Activated CD8-positive, alpha-beta memory T cell treated with anti-CD3 and anti-CD28 coated beads, Interleukin-2, amount 10 ng/mL, durations not matched to agents 7 days and 5 days (primary cell): ENCODE data around the gene SERPIND1. TPM values are rescaled to one million over a fixed set of nuclear protein-coding genes. Genes with fewer than 3 reads are reported as not detected.
"Not testable (repeated sequence)": the region's sequence is repeated elsewhere in the genome, so short reads cannot be mapped to it uniquely, and the experiment has no call there.

Source experiments
- ATAC-seq: fragments of 150-1000 bp; cut with Tn5 transposase; one replicate; pipeline ENCODE4 v1.10.0; 2021; ENCODE audit warnings: moderate library complexity
- CTCF ChIA-PET: fragments of 350-600 bp; sonication (Branson Sonifier 250); formaldehyde crosslinking; loops from one replicate; lab custom pipeline; 2021; ENCODE audit warnings: antibody characterized with exemption; lab: Charles Lee
- DNase-seq: peaks from one replicate; pipeline ENCODE4 v3.0.0-alpha.2; 2020
- H3K27ac Mint-ChIP-seq: one replicate; pipeline ENCODE4 v1.8.0; 2021; ENCODE audit warnings: mild to moderate bottlenecking, mixed read lengths
- H3K27me3 Mint-ChIP-seq: one replicate; pipeline ENCODE4 v1.8.0; 2021; ENCODE audit warnings: mixed read lengths
- H3K36me3 Mint-ChIP-seq: one replicate; pipeline ENCODE4 v1.8.0; 2021; ENCODE audit warnings: mild to moderate bottlenecking, mixed read lengths
- H3K4me1 Mint-ChIP-seq: one replicate; pipeline ENCODE4 v1.8.0; 2021; ENCODE audit warnings: mixed read lengths
- H3K4me3 Mint-ChIP-seq: one replicate; pipeline ENCODE4 v1.8.0; 2021; ENCODE audit warnings: mild to moderate bottlenecking, moderate library complexity, mixed read lengths
- H3K9me3 Mint-ChIP-seq: one replicate; pipeline ENCODE4 v1.8.0; 2022; ENCODE audit warnings: low read depth, mixed read lengths
- total RNA-seq, 2 experiments: library from RNA; stranded (reverse); gene quantifications; one replicate each; pipeline ENCODE4 v1.2.3, GENCODE V29; 2021

The SERPIND1 gene, protein sequence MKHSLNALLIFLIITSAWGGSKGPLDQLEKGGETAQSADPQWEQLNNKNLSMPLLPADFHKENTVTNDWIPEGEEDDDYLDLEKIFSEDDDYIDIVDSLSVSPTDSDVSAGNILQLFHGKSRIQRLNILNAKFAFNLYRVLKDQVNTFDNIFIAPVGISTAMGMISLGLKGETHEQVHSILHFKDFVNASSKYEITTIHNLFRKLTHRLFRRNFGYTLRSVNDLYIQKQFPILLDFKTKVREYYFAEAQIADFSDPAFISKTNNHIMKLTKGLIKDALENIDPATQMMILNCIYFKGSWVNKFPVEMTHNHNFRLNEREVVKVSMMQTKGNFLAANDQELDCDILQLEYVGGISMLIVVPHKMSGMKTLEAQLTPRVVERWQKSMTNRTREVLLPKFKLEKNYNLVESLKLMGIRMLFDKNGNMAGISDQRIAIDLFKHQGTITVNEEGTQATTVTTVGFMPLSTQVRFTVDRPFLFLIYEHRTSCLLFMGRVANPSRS
- total RNA-seq: not detected

- no peak within 1 kb of the TSS for H3K4me3 Mint-ChIP-seq
- ATAC-seq (no peak), DNase-seq (no peak)
- no peaks in the 10 kb centered on the region for H3K27me3 Mint-ChIP-seq
- H3K4me1 Mint-ChIP-seq: peaks cover 5% of the 10 kb centered on the region
- CTCF ChIA-PET: interaction anchor here (5.5 kb wide), 1 partner anchor 10 kb away, joined by 30 read pairs; no protein-coding TSS in a partner anchor
- H3K27ac Mint-ChIP-seq: no peak within 1 kb of the TSS
- H3K36me3 Mint-ChIP-seq: peaks cover 1% of the 10 kb centered on the region
- no peaks in the 10 kb centered on the region for H3K9me3 Mint-ChIP-seq
Observed at GRCh38 chr22:20773793-20774212, at the start of gene SERPIND1. TSS of gene SERPIND1 (plus strand) at chr22:20774113. CDS start at chr22:20779313, 5,200 bp downstream.

DNA sequence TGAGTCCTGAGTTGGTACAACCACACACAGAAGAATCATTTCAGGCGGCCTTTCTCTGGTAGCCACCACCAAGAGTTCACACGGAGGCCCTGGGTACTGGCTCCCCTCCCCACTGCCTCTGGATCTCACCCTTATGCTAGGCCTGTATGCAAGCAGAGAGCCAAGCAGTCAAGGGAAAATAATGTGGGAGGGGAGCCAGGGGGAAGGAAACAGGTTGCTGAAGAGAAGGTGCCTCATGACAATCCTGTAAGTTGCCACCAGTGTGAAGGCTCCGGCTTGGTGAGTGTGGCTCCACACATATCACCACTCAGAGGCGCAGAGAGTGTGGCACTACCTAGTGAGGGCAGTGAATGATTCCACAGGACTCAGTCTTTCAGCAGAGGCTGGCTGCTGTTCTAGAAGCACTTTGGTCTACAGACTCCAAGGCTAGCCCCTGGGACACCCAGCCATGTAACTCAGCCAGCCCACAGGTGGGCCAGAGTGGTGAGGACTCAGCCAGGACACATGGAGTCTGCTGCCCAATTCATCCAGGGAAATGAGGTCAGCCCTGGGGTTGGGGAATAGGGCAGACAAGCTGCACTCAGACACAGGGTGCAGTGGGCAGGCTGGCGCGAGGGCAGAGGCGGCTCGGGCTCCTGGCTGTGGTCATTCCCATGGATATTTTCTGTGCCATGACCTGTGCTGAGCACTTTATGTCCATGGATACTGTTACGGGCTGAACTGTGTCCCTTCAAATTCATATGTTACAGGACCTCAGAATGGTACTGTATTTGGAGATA lies 49.0 kb upstream of the SERPIND1 start:
- H3K36me3 Mint-ChIP-seq: peaks cover 11% of the 10 kb centered on the region
- no peak for ATAC-seq
- no peak overlapping the region for H3K27ac Mint-ChIP-seq
- no peak for DNase-seq
- no peaks in the 10 kb centered on the region for H3K9me3 Mint-ChIP-seq
- H3K27me3 Mint-ChIP-seq: no peaks in the 10 kb centered on the region
- CTCF ChIA-PET: no interaction called here
- H3K4me3 Mint-ChIP-seq: no peak overlapping the region
- no peaks in the 10 kb centered on the region for H3K4me1 Mint-ChIP-seq

- no peak for DNase-seq
- Mint-ChIP-seq H3K36me3 (peaks cover 12% of the 10 kb centered on the region), H3K9me3 (no peaks in the 10 kb centered on the region), H3K4me3 (no peak overlapping the region), H3K27ac (no peak overlapping the region), H3K27me3 (no peaks in the 10 kb centered on the region), H3K4me1 (no peaks in the 10 kb centered on the region)
- ATAC-seq: no peak
- CTCF ChIA-PET: no interaction called here
Observed at GRCh38 chr22:20725987-20726558, 47.8 kb upstream of the SERPIND1 start.

GRCh38 chr22:20727118-20728015 lies 46.5 kb upstream of the SERPIND1 start:
- no peaks in the 10 kb centered on the region for H3K9me3 Mint-ChIP-seq
- CTCF ChIA-PET: no interaction called here
- ATAC-seq (no peak), DNase-seq (no peak)
- H3K27ac Mint-ChIP-seq: no peak overlapping the region
- H3K27me3 Mint-ChIP-seq: no peaks in the 10 kb centered on the region
- peaks cover 12% of the 10 kb centered on the region for H3K36me3 Mint-ChIP-seq
- H3K4me1 Mint-ChIP-seq: no peaks in the 10 kb centered on the region
- H3K4me3 Mint-ChIP-seq: no peak overlapping the region

- H3K27me3 Mint-ChIP-seq: no peaks in the 10 kb centered on the region
- CTCF ChIA-PET: no interaction called here
- no peak overlapping the region for H3K4me3 Mint-ChIP-seq
- peaks cover 12% of the 10 kb centered on the region for H3K36me3 Mint-ChIP-seq
- DNase-seq (no peak), ATAC-seq (no peak)
- H3K4me1 Mint-ChIP-seq: no peaks in the 10 kb centered on the region
- H3K27ac Mint-ChIP-seq: no peak overlapping the region
- H3K9me3 Mint-ChIP-seq: no peaks in the 10 kb centered on the region
Observed at GRCh38 chr22:20728523-20729190, 45.3 kb upstream of the SERPIND1 start.

DNA sequence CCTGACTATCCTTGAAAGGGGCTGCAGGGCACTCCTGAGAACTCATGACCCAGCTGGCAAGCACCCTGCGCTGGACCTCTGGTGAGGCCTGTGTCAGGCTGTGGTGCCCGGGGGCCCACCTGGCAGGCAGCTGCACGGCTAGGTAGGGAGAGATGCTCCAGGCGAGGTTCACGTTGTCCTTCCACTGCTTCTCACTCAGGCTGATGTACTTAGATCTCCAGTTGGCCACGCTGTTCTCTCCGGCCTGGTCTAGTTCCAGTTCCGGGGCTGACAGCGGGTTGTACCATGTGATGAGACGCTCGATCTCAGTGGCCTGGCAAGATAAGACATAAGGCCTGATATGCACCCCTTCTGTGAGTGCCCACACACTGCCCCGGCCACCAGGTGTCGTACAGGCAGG lies 44.7 kb upstream of the SERPIND1 start:
- Mint-ChIP-seq H3K27ac (no peak overlapping the region), H3K4me1 (no peaks in the 10 kb centered on the region), H3K27me3 (no peaks in the 10 kb centered on the region), H3K36me3 (peaks cover 12% of the 10 kb centered on the region), H3K4me3 (no peak overlapping the region), H3K9me3 (no peaks in the 10 kb centered on the region)
- no peak for DNase-seq
- CTCF ChIA-PET: interaction anchor here (0.7 kb wide), 1 partner anchor 55 kb away, joined by 4 read pairs; no protein-coding TSS in a partner anchor
- no peak for ATAC-seq

GRCh38 chr22:20732431-20732830 lies 41.5 kb upstream of the SERPIND1 start:
- H3K27me3 Mint-ChIP-seq, CTCF ChIA-PET, H3K36me3 Mint-ChIP-seq, ATAC-seq, H3K9me3 Mint-ChIP-seq, H3K4me1 Mint-ChIP-seq, H3K4me3 Mint-ChIP-seq, DNase-seq, H3K27ac Mint-ChIP-seq: not testable (repeated sequence)

GRCh38 chr22:20735356-20736162 lies 38.4 kb upstream of the SERPIND1 start:
- CTCF ChIA-PET, H3K4me3 Mint-ChIP-seq, DNase-seq, H3K9me3 Mint-ChIP-seq, H3K4me1 Mint-ChIP-seq, H3K27me3 Mint-ChIP-seq, H3K36me3 Mint-ChIP-seq, ATAC-seq, H3K27ac Mint-ChIP-seq: not testable (repeated sequence)

DNA sequence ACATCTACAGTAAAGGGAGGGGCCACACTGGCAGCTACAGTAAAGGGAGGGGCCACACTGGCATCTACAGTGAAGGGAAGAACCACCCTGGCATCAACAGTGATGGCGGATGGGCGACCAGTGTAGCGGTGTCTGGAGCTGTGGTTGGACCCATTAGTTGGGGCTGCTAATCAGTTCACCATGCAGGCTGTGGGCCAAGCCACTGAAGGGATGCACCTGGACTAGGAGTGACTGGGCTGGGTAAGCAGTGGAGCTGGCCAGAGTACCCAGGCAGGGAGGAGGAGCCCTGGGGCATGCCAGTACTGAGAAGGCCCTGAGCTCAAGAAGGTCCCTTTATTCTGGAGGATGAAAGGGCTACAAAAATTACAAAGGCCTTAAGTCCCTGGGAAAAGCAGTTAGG lies 37.0 kb upstream of the SERPIND1 start:
- H3K9me3 Mint-ChIP-seq, H3K27ac Mint-ChIP-seq, CTCF ChIA-PET, H3K27me3 Mint-ChIP-seq, ATAC-seq, DNase-seq, H3K4me1 Mint-ChIP-seq, H3K4me3 Mint-ChIP-seq: not testable (repeated sequence)
- peaks cover 18% of the 10 kb centered on the region for H3K36me3 Mint-ChIP-seq

DNA sequence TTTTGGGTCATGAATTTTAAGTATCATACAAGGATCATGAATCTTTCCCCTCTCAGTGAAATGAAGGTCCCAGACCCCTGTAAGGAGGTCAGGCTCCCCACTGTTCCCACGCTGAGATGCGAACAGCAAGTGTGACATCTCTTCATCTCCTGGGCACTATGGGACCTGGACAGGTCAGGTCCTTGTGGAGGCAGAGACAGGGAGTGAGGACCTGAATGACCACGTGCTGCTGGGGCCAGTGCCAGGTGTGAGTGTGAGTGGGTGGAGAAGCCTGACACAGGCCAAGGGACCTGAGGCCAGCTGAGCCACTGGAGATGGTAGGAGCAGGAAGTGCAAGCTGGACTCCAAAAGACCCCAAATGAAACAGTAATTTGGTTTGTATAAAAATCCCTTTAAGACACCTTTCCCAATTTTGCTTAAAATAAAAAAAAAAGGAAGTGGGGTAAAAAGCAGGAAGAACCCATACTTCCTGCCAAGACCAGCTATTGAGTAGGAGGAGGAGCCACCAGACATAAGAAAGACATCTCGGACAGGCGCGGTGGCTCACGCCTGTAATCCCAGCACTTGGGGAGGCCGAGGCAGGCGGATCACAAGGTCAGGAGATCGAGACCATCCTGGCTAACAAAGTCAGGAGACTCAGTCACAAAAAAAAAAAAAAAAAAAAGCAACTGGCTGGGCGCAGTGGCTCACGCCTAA lies 35.4 kb upstream of the SERPIND1 start:
- peaks cover 3% of the 10 kb centered on the region for H3K4me1 Mint-ChIP-seq
- H3K9me3 Mint-ChIP-seq: no peaks in the 10 kb centered on the region
- DNase-seq (no peak), ATAC-seq (no peak)
- H3K36me3 Mint-ChIP-seq: peaks cover 18% of the 10 kb centered on the region
- no peak overlapping the region for H3K4me3 Mint-ChIP-seq
- no peak overlapping the region for H3K27ac Mint-ChIP-seq
- no peaks in the 10 kb centered on the region for H3K27me3 Mint-ChIP-seq
- CTCF ChIA-PET: no interaction called here

GRCh38 chr22:20740222-20740951 lies 33.5 kb upstream of the SERPIND1 start:
- no peak overlapping the region for H3K27ac Mint-ChIP-seq

More at GRCh38 chr22:20740222-20740951, 33.5 kb upstream of the SERPIND1 start:
- Mint-ChIP-seq H3K9me3 (no peaks in the 10 kb centered on the region), H3K4me1 (peaks cover 3% of the 10 kb centered on the region), H3K27me3 (no peaks in the 10 kb centered on the region), H3K4me3 (no peak overlapping the region), H3K36me3 (peaks cover 23% of the 10 kb centered on the region)
- DNase-seq: no peak
- ATAC-seq: no peak
- CTCF ChIA-PET: interaction anchor here (1.3 to 2.6 kb wide), 4 partner anchors 10 to 447 kb away, joined by 3 to 11 read pairs (median 7); no protein-coding TSS in a partner anchor
